Right lobe of liver (tissue), 6 donors: Measurements from ENCODE around the gene MED6. TPM values are rescaled to one million over a fixed set of nuclear protein-coding genes. Genes with fewer than 3 reads are reported as not detected.

ENCODE experiments used
- ATAC-seq, 4 donors: fragments of 200-7000 bp; cut with Tn5 transposase; one replicate each; pipeline ENCODE4 v1.9.1; 2020; ENCODE audit warnings: mild to moderate bottlenecking in 4 of 4, moderate library complexity in 4 of 4
- DNase-seq, 3 donors: peaks; one replicate each; pipeline ENCODE4 v3.0.0-alpha.2; 2020
- H3K27ac ChIP-seq, 3 donors: fragments of 200-600 bp; one replicate each; pipeline ENCODE4 v1.8.0; 2022
- H3K27me3 ChIP-seq, 2 donors: fragments of 200-600 bp; one replicate each; pipeline ENCODE4 v1.8.0; 2022
- H3K36me3 ChIP-seq, 4 donors: fragments of 200-600 bp; sonication (generic) in 1 of 4; one replicate each; pipeline versions ENCODE4 v1.5.1 to v1.8.0; 2017 to 2022; ENCODE audit warnings: control low read depth in 1 of 4
- H3K4me1 ChIP-seq, 4 donors: fragments of 200-600 bp; sonication (generic) in 1 of 4; one replicate each; pipeline versions ENCODE4 v1.5.1 to v1.8.0; 2017 to 2022; ENCODE audit warnings: control low read depth in 1 of 4
- H3K4me3 ChIP-seq, 3 donors: fragments of 200-600 bp; one replicate each; pipeline ENCODE4 v1.8.0; 2022
- H3K9me3 ChIP-seq, 4 donors: fragments of 200-600 bp; sonication (generic) in 1 of 4; one replicate each; pipeline versions ENCODE4 v1.5.1 to v1.8.0; 2017 to 2022; ENCODE audit warnings: control low read depth in 1 of 4
- POLR2A ChIP-seq: fragments of 450-650 bp; IDR thresholded peaks from one replicate; pipeline ENCODE4 v1.6.1; 2017; ENCODE audit warnings: antibody characterized with exemption, mild to moderate bottlenecking
- WGBS: methylation state at CpG from one replicate; pipeline ENCODE4 v1.1.6; 2018; ENCODE audit warnings: low coverage, low lambda C conversion rate; ENCODE audit not compliant: insufficient coverage; ENCODE audit errors: missing lambda C conversion rate; 5-methylcytosine and 5-hydroxymethylcytosine counted together
- intact Hi-C, 2 donors: fragments of 100-400 bp; cut with DNase I; formaldehyde crosslinking; loops; one replicate each; pipeline versions ENCODE4 v1.11.2 to v1.14.1; 2022
- long read RNA-seq: library from polyadenylated mRNA; unstranded; transcript quantifications from one replicate; pipeline ENCODE4 v2.0.0, GENCODE V29; 2019
- total RNA-seq, 6 experiments: library from RNA; depleted of rRNA in 2 of 6; stranded (reverse); fragments of >200 nt in 2 of 6; fragmentation: NEBNext Ultra II Directional in 3 of 6; extraction: Animal tissue kit (Norgen Biotek cat#: 25700) in 3 of 6; gene quantifications; one replicate each; pipeline versions ENCODE4 v1.1.0 to v1.2.4, GENCODE V29; 2016 to 2023
- TF ChIP-seq, protein P1 (sequence below), 4 donors: fragments of 200-600 bp in 3 of 4; fragments of 450-650 bp in 1 of 4; IDR thresholded peaks; one replicate each; pipeline versions ENCODE4 v1.5.1 to v1.8.0; 2016 to 2022; ENCODE audit warnings: antibody characterized with exemption in 4 of 4, mild to moderate bottlenecking in 2 of 4
- donor health status: DM: no; HTN: yes; CAD: no.
- donor health status: DM: no; HTN: no; CAD: no.
- donor health status: DM: no; HTN: no; CAD: no.
- donor health status: DM: no; HTN: yes; CAD: no.
- donor health status: DM: no; HTN: yes; CAD: no.

Gene MED6, protein sequence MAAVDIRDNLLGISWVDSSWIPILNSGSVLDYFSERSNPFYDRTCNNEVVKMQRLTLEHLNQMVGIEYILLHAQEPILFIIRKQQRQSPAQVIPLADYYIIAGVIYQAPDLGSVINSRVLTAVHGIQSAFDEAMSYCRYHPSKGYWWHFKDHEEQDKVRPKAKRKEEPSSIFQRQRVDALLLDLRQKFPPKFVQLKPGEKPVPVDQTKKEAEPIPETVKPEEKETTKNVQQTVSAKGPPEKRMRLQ
- 10 to 100 TPM in 5 of 6 experiments, 1 to 10 TPM in 1; 8.8 to 20.0 (median 13.7) TPM for total RNA-seq
- long read RNA-seq, partial matches to known transcripts, result 1 of 2 reads
- long read RNA-seq, other reads (novel, unspliced or antisense), result 0 of 2 reads

DNA sequence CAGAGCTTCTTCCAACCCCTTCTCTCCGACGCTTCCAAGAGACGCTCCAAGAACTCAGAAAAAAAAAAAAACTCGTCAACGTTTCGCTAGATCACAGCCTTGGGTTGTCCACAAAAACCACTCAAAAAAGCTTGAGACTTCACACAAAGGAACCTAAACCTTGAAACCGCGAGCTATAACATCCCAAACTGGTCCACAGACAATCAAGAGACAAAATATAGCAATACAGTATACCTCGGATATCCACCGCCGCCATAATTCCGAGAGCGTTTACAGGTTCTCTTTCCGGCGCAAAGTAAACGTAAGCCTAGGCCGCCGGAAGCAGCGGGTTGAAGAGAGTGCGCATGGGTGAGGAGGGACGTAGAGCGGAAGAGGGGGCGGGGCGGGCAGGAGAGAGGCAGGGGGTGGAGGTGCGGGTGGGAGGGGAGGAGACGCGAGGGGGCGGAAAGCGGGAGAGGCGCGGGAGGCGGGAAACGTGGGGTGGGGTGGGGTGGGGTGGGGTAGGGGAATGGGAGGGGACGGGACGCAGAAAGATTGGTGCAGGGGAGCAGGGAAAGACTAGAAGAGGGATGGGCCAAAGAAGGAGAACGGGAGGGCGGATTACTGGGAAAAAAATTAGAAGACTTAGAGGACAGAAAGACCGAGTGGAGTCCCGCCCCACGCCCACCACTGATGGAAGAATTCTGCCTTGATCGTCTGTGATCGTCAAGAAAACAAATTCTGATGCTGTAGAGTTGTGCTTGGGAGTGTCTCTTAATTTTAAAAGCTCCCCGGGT, at the start of gene MED6:
Gene MED6, minus strand, starts transcription at position 274 of the 776 bp plus-strand sequence. Its CDS starts 18 bp downstream, at position 256.
- TF ChIP-seq, protein P1, sequence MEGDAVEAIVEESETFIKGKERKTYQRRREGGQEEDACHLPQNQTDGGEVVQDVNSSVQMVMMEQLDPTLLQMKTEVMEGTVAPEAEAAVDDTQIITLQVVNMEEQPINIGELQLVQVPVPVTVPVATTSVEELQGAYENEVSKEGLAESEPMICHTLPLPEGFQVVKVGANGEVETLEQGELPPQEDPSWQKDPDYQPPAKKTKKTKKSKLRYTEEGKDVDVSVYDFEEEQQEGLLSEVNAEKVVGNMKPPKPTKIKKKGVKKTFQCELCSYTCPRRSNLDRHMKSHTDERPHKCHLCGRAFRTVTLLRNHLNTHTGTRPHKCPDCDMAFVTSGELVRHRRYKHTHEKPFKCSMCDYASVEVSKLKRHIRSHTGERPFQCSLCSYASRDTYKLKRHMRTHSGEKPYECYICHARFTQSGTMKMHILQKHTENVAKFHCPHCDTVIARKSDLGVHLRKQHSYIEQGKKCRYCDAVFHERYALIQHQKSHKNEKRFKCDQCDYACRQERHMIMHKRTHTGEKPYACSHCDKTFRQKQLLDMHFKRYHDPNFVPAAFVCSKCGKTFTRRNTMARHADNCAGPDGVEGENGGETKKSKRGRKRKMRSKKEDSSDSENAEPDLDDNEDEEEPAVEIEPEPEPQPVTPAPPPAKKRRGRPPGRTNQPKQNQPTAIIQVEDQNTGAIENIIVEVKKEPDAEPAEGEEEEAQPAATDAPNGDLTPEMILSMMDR (IDR thresholded peaks at IDR 0.05), result no peak
- TF ChIP-seq POLR2A, result no peak
- intact Hi-C loops, result no loop called here
- peak; percentile 99 to 100 (median 99) for ATAC-seq

DNA sequence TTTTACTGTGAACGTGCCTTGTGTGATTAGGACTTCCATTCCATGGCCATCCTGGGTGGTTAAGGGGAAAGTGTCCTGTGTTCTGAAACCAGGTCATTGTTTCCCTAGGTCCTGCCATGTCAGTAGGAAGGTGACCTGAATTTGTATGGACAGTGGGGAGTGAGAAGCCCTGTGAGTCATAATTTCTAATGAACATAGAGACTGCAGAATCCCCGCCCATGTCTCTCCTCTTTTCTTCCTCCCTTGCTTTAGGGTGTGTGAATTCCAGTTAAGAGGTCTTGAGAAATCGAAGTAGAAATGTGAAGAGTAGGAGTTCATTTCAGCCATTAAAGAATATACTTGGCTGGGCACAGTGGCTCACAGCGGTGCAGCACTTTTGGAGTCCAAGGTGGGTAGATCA, 49.3 kb upstream of the MED6 start:
- intact Hi-C loops, result no loop called here
- no peak overlapping the region for H3K27ac ChIP-seq
- no peaks in the 10 kb centered on the region for H3K36me3 ChIP-seq
- TF ChIP-seq, protein P1 (IDR thresholded peaks at IDR 0.05), result no peak
- no peak for TF ChIP-seq POLR2A
- no peak for ATAC-seq
- WGBS, result 89% methylated on average over 3 of the region's 4 CpGs
- no peak overlapping the region for H3K4me3 ChIP-seq
- no peak for DNase-seq
- no peaks in the 10 kb centered on the region for H3K27me3 ChIP-seq
- no peaks in the 10 kb centered on the region for H3K9me3 ChIP-seq
- no peaks in the 10 kb centered on the region for H3K4me1 ChIP-seq

More for the DNA sequence above, at the start of gene MED6:
- Histone ChIP-seq H3K27me3 (no peaks in the 10 kb centered on the region), H3K9me3 (no peaks in the 10 kb centered on the region), H3K36me3 (peaks cover 0 to 10% (median 3%) of the 10 kb centered on the region in 4 donors), H3K4me3 (peak within 1 kb of the TSS; percentile 59 to 89 (median 79)), H3K4me1 (peaks cover 0 to 17% (median 7%) of the 10 kb centered on the region in 4 donors), H3K27ac (peak within 1 kb of the TSS in 2 of 3 donors; percentile 46 to 51)
- WGBS, result 1% methylated on average over 42 of the region's 43 CpGs
- DNase-seq, result peak; percentile 95 to 96 (median 95)

DNA sequence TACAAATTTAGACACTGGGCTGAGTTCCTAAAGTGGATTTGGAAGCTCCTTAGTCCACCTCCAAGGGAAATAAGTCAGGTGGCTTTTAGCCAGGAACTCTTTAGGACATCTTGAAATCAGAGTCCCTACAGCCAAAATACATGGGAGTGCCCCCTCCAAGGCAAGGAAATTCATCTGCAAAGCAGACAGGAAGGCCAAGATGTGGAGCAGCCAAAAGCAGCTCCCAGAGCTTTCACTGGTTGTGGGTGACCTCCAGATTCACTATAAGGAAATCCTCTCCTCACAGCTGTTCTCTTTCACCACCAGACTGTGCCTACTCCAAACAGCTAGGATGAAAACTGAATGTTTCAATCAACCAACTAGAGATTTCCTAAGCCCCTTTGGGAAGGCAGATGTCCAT, 47.9 kb upstream of the MED6 start:
- Histone ChIP-seq H3K9me3 (no peaks in the 10 kb centered on the region), H3K4me3 (no peak overlapping the region), H3K36me3 (no peaks in the 10 kb centered on the region), H3K27ac (no peak overlapping the region), H3K27me3 (no peaks in the 10 kb centered on the region), H3K4me1 (no peaks in the 10 kb centered on the region)
- no peak for ATAC-seq
- TF ChIP-seq, protein P1 (IDR thresholded peaks at IDR 0.05), result no peak
- TF ChIP-seq POLR2A, result no peak
- DNase-seq, result no peak
- intact Hi-C loops, result no loop called here

DNA sequence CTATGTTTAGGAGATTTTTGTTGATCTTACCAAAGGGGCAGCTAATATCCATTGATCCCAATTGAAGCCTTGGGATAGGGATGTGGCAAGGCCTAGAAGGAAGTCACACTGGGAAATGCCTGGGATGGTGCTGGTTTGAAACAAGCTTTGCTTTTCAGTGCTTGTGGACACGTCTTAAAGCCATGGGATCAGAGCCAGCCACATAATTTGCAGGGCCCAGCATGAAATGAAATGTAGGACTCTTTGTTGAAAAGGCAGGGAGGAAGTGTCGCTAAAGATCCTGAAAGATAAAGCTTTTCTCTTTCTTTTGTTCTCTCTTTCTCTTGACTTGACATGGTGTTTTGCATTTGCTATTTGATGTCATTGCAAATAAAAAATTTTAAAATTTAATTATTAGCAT, 46.2 kb upstream of the MED6 start:
- ATAC-seq (no peak), DNase-seq (no peak)
- no peak overlapping the region for H3K27ac ChIP-seq
- intact Hi-C loops, result no loop called here
- no peak overlapping the region for H3K4me3 ChIP-seq
- 59% methylated on average over 2 of the region's 2 CpGs for WGBS
- H3K9me3 ChIP-seq, result no peaks in the 10 kb centered on the region
- H3K36me3 ChIP-seq, result no peaks in the 10 kb centered on the region
- H3K4me1 ChIP-seq, result peaks cover 0 to 3% (median 0%) of the 10 kb centered on the region in 4 donors
- H3K27me3 ChIP-seq, result no peaks in the 10 kb centered on the region
- TF ChIP-seq, protein P1 (IDR thresholded peaks at IDR 0.05), result no peak
- no peak for TF ChIP-seq POLR2A
